CD14-positive monocyte (primary cell): ENCODE results near the gene AP4E1. TPM values are rescaled to one million over a fixed set of nuclear protein-coding genes. Genes with fewer than 3 reads are reported as not detected.

ENCODE experiments used
- DNase-seq, 3 donors: peaks; one replicate each; pipeline ENCODE4 v3.0.0-alpha.2; 2011 to 2022
- H2AFZ ChIP-seq: 2 replicates; pipeline ENCODE4 v1.6.0; 2012; ENCODE audit warnings: mild to moderate bottlenecking, low read depth, low read length, inconsistent platforms; ENCODE audit not compliant: insufficient read depth, poor library complexity, severe bottlenecking
- H3K27ac ChIP-seq, 2 donors: 1 replicate in 1 of 2; 2 replicates in 1 of 2; pipeline ENCODE4 v1.5.1; 2012 to 2013; ENCODE audit warnings: low read length in 2 of 2, control low read depth in 1 of 2, inconsistent platforms in 1 of 2, low read depth in 1 of 2, mild to moderate bottlenecking in 1 of 2
- H3K27me3 ChIP-seq, 2 donors: one replicate each; pipeline versions ENCODE4 v1.6.0 to v1.6.1; 2011 to 2013; ENCODE audit warnings: low read length in 2 of 2; ENCODE audit not compliant: control insufficient read depth in 2 of 2, insufficient read depth in 2 of 2
- H3K36me3 ChIP-seq, 2 donors: replicated peaks in 1 of 2; 1 replicate in 1 of 2; 2 replicates in 1 of 2; pipeline versions ENCODE4 v1.5.1 to v1.6.1; 2012 to 2013; ENCODE audit warnings: low read length in 2 of 2, control low read depth in 1 of 2, inconsistent platforms in 1 of 2, mild to moderate bottlenecking in 1 of 2; ENCODE audit not compliant: insufficient read depth in 2 of 2, control insufficient read depth in 1 of 2
- H3K4me1 ChIP-seq, 2 donors: 1 replicate in 1 of 2; 2 replicates in 1 of 2; pipeline versions ENCODE4 v1.5.1 to v1.6.1; 2012 to 2013; ENCODE audit warnings: low read length in 2 of 2, control low read depth in 1 of 2, inconsistent platforms in 1 of 2, mild to moderate bottlenecking in 1 of 2, moderate library complexity in 1 of 2; ENCODE audit not compliant: insufficient read depth in 2 of 2, control insufficient read depth in 1 of 2
- H3K4me2 ChIP-seq: replicated peaks from 2 replicates; pipeline ENCODE3; 2012; ENCODE audit warnings: low read length, moderate library complexity, mild to moderate bottlenecking; ENCODE audit not compliant: poor library complexity, severe bottlenecking; ENCODE audit errors: extremely low read depth
- H3K4me3 ChIP-seq, 3 experiments: fragments of 200-600 bp in 1 of 3; sonication (generic) in 1 of 3; replicated peaks in 1 of 3; 1 replicate in 2 of 3; 2 replicates in 1 of 3; pipeline ENCODE4 v1.5.1; 2011 to 2013; ENCODE audit warnings: low read length in 3 of 3, mild to moderate bottlenecking in 3 of 3, control low read depth in 2 of 3, low read depth in 2 of 3, inconsistent platforms in 1 of 3, moderate library complexity in 1 of 3
- H3K79me2 ChIP-seq: 2 replicates; pipeline ENCODE4 v1.6.0; 2012; ENCODE audit warnings: mild to moderate bottlenecking, control low read depth, inconsistent platforms, low read length, moderate library complexity; ENCODE audit not compliant: insufficient read depth
- H3K9ac ChIP-seq: 2 replicates; pipeline ENCODE4 v1.6.0; 2017; ENCODE audit warnings: low read length, mild to moderate bottlenecking; ENCODE audit not compliant: insufficient read depth, poor library complexity, severe bottlenecking
- H3K9me3 ChIP-seq, 2 donors: replicated peaks in 1 of 2; 1 replicate in 1 of 2; 2 replicates in 1 of 2; pipeline versions ENCODE4 v1.5.1 to v1.6.1; 2012 to 2013; ENCODE audit warnings: low read length in 2 of 2, control low read depth in 1 of 2; ENCODE audit not compliant: control insufficient read depth in 1 of 2, insufficient read depth in 1 of 2
- H4K20me1 ChIP-seq: 2 replicates; pipeline ENCODE4 v1.6.0; 2012; ENCODE audit warnings: mild to moderate bottlenecking, low read length, control low read depth, moderate library complexity; ENCODE audit not compliant: insufficient read depth
- H3K27ac Mint-ChIP-seq, 7 donors: one replicate each; pipeline ENCODE4 v1.8.0; 2020; ENCODE audit warnings: mild to moderate bottlenecking in 7 of 7, mixed read lengths in 7 of 7, moderate library complexity in 6 of 7, inconsistent platforms in 2 of 7
- H3K27me3 Mint-ChIP-seq, 3 donors: one replicate each; pipeline ENCODE4 v1.8.0; 2021 to 2022; ENCODE audit warnings: low read depth in 3 of 3, mild to moderate bottlenecking in 3 of 3, mixed read lengths in 3 of 3, moderate library complexity in 3 of 3, inconsistent platforms in 1 of 3
- H3K36me3 Mint-ChIP-seq, 2 donors: one replicate each; pipeline ENCODE4 v1.8.0; 2020; ENCODE audit warnings: mixed read lengths in 2 of 2, inconsistent platforms in 1 of 2, mild to moderate bottlenecking in 1 of 2
- H3K4me1 Mint-ChIP-seq: one replicate; pipeline ENCODE4 v1.8.0; 2020; ENCODE audit warnings: mild to moderate bottlenecking, mixed read lengths
- H3K4me3 Mint-ChIP-seq, 2 donors: one replicate each; pipeline ENCODE4 v1.8.0; 2020; ENCODE audit warnings: mild to moderate bottlenecking in 2 of 2, mixed read lengths in 2 of 2, moderate library complexity in 1 of 2
- H3K9me3 Mint-ChIP-seq, 7 donors: one replicate each; pipeline ENCODE4 v1.8.0; 2020 to 2022; ENCODE audit warnings: mixed read lengths in 7 of 7, mild to moderate bottlenecking in 6 of 7, moderate library complexity in 6 of 7, inconsistent platforms in 2 of 7
- CTCF ChIP-seq: fragments of 200-600 bp; IDR thresholded peaks from one replicate; pipeline ENCODE4 v1.8.0; 2022; ENCODE audit warnings: antibody characterized with exemption, mild to moderate bottlenecking
- WGBS: methylation state at CpG from one replicate; pipeline ENCODE4 v1.1.5; 2013; ENCODE audit warnings: missing lambda C conversion rate; ENCODE audit not compliant: insufficient coverage; 5-methylcytosine and 5-hydroxymethylcytosine counted together
- intact Hi-C, 2 donors: fragments of 100-400 bp; cut with micrococcal nuclease; formaldehyde crosslinking; loops; one replicate each; pipeline versions ENCODE4 v1.15.0 to v1.15.1; 2023
- polyA plus RNA-seq, 3 donors: library from polyadenylated mRNA; depleted of rRNA in 1 of 3; unstranded in 2 of 3; stranded (reverse) in 1 of 3; fragments of 300-500 nt in 2 of 3; fragments of >200 nt in 1 of 3; fragmentation: Illumina TruSeq in 2 of 3; gene quantifications; 1 replicate in 2 of 3; 2 replicates in 1 of 3; pipeline ENCODE4 v1.2.3, GENCODE V29; 2012 to 2021

Gene AP4E1
- polyA plus RNA-seq, 3 donors = 4.1 to 7.7 (median 5.3) TPM

GRCh38 chr15:50886139-50886467 is 22.4 kb upstream of the AP4E1 start:
- Histone ChIP-seq H3K4me2 (peak overlapping the region; percentile 66), H3K79me2 (no peaks in the 10 kb centered on the region), H2AFZ (no peak overlapping the region), H3K4me1 (peaks cover 43 to 61% of the 10 kb centered on the region in 2 donors), H3K9me3 (peaks cover 5 to 12% of the 10 kb centered on the region in 2 donors), H3K27ac (peak overlapping the region; percentile 87 to 90), H4K20me1 (no peaks in the 10 kb centered on the region), H3K27me3 (no peaks in the 10 kb centered on the region), H3K36me3 (no peaks in the 10 kb centered on the region), H3K4me3 (peak overlapping the region in 1 of 3 experiments; percentile 63), H3K9ac (no peak overlapping the region)
- H3K4me3 Mint-ChIP-seq = peak overlapping the region; percentile 74 to 82
- peaks cover 1 to 8% of the 10 kb centered on the region in 2 donors for H3K36me3 Mint-ChIP-seq
- intact Hi-C loops = loop anchor here (5.0 to 10.0 kb wide), 3 partner anchors 119 to 531 kb away; partner anchors contain the start of genes GABPB1 (in 1 of the 2), SPPL2A (in 1 of the 2) and TRPM7 (in 1 of the 2)
- H3K4me1 Mint-ChIP-seq = peaks cover 57% of the 10 kb centered on the region
- peaks cover 8 to 15% (median 13%) of the 10 kb centered on the region in 7 donors for H3K9me3 Mint-ChIP-seq
- no peak for DNase-seq
- peak; percentile 48 for TF ChIP-seq CTCF
- H3K27me3 Mint-ChIP-seq = peaks cover 0 to 3% (median 0%) of the 10 kb centered on the region in 3 donors
- peak overlapping the region; percentile 92 to 98 (median 98) for H3K27ac Mint-ChIP-seq

GRCh38 chr15:50886611-50887345 is 21.7 kb upstream of the AP4E1 start:
- H3K27me3 ChIP-seq = no peaks in the 10 kb centered on the region
- Mint-ChIP-seq H3K4me1 (peaks cover 50% of the 10 kb centered on the region), H3K4me3 (no peak overlapping the region), H3K27me3 (peaks cover 0 to 5% (median 0%) of the 10 kb centered on the region in 3 donors), H3K9me3 (peaks cover 8 to 20% (median 19%) of the 10 kb centered on the region in 7 donors), H3K36me3 (peaks cover 2 to 8% of the 10 kb centered on the region in 2 donors), H3K27ac (peak overlapping the region in 5 of 7 donors; percentile 92 to 98 (median 98))
- no peak overlapping the region for H3K4me2 ChIP-seq
- intact Hi-C loops = loop anchor here (5.0 to 10.0 kb wide), 3 partner anchors 119 to 532 kb away; partner anchors contain the start of genes GABPB1 (in 1 of the 2), SPPL2A (in 1 of the 2) and TRPM7 (in 1 of the 2)
- peak overlapping the region in 1 of 2 donors; percentile 87 for H3K27ac ChIP-seq
- H3K36me3 ChIP-seq = no peaks in the 10 kb centered on the region
- no peak for TF ChIP-seq CTCF
- H3K9ac ChIP-seq = no peak overlapping the region
- H3K79me2 ChIP-seq = no peaks in the 10 kb centered on the region
- peaks cover 37 to 55% of the 10 kb centered on the region in 2 donors for H3K4me1 ChIP-seq
- no peak overlapping the region for H2AFZ ChIP-seq
- no peak overlapping the region for H3K4me3 ChIP-seq
- H4K20me1 ChIP-seq = no peaks in the 10 kb centered on the region
- peaks cover 10 to 17% of the 10 kb centered on the region in 2 donors for H3K9me3 ChIP-seq
- no CpG with 5 or more reads among the region's 2 CpGs for WGBS
- DNase-seq = peak; percentile 59 to 69 (median 62)
